Bronchial smooth muscle cell (primary cell): Measurements from ENCODE around the gene SVIP. TPM values are rescaled to one million over a fixed set of nuclear protein-coding genes. Genes with fewer than 3 reads are reported as not detected.

Experiments
- total RNA-seq: library from RNA; depleted of rRNA; stranded (reverse); fragments of >200 nt; gene quantifications from 2 replicates; pipeline ENCODE4 v1.2.1, GENCODE V29; 2014

SVIP gene, protein sequence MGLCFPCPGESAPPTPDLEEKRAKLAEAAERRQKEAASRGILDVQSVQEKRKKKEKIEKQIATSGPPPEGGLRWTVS
- total RNA-seq, result 0.52 and 3.9 TPM in 2 replicates

DNA sequence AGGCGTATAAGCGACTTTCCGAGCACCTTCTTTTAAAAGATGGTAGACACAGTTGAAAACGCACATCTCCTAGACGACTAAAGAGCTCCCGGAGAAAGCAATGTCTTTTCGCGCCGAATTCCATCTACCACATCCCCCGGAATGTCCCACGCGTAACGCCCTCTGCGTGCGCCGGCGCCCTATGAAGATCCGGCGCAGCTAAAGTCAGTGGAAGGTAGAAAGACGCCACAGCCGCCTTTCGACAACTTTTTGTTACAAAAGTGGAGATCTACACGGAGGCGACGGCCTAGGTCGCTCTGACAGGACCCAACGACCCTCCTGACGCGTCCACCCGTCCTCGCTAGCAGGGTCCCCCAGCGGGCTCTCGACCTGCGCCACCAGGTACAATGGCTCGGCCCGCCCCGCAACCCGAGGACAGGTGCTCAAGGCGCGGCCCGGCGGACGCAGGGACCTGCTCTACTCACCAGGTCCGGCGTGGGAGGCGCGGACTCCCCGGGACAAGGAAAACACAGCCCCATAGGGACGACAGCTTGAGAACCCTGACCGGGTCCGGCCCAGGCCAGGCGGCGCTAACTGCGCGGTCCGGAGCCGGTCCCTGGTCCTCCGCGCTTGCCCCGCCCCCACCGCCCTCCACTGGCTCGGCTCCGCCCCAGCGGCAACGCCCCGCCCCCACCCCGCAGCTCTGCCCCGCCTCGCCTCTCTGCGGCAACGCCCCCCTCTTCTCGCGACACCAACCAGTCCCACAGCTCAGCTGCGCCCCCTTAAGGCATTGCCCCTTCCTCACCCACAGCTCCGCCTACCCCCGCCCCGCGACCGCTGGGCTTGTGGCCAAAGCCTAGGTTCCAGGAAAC lies at the start of gene SVIP:
SVIP (minus strand) TSS at position 571 of the 851 bp plus-strand sequence; CDS start at position 518, 53 bp downstream.

DNA sequence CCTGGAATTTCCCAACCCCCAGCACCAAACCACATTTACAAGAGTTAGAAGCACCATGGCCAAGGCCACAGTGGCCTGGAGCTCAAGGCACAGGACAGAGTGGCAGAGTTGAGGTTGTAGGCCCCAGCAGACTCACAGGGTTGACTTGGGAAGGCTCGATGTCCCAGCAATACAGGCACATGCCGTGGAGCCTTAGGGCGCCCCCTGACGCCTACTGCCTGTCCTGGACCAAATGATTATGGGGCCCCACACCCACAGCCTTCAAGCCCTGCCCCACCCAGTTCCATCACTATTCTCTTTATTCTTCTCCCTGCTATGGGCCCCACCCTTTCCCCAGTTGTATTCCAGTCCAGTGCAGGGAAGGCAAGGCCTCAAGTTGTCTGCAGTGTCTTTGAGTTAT lies 30.6 kb upstream of the SVIP start, which contains the start of gene CCDC179:
CCDC179 (minus strand) TSS at position 234 of the 400 bp plus-strand sequence; CDS start at position 181, 53 bp downstream.

Other genes starting within 250 kb of the SVIP start
- gene FANCF, start 204.0 kb downstream of the SVIP start, total RNA-seq, result 3.6 and 8.4 TPM in 2 replicates
- 0.63 and 1.0 TPM in 2 replicates for gene GAS2, start 163.2 kb downstream of the SVIP start, total RNA-seq
- not detected in 2 replicates for gene CCDC179, start 30.7 kb upstream of the SVIP start, total RNA-seq